Transverse colon (tissue), 4 donors: ENCODE results near the gene MFSD8.

ENCODE experiments used
- CTCF ChIP-seq, 5 experiments: fragments of 200-600 bp in 3 of 5; fragments of 450-650 bp in 2 of 5; sonication (generic) in 3 of 5; IDR thresholded peaks; 1 replicate in 2 of 5; 2 replicates in 3 of 5; pipeline ENCODE4 v1.5.1; 2016 to 2017; ENCODE audit warnings: antibody characterized with exemption in 5 of 5, inconsistent platforms in 3 of 5, mild to moderate bottlenecking in 2 of 5, moderate library complexity in 1 of 5
- POLR2A ChIP-seq: fragments of 450-650 bp; IDR thresholded peaks from one replicate; pipeline ENCODE4 v1.6.1; 2016; ENCODE audit warnings: antibody characterized with exemption, mild to moderate bottlenecking, moderate library complexity
- POLR2AphosphoS5 ChIP-seq, 3 donors: sonication (generic); formaldehyde crosslinking; IDR thresholded peaks; one replicate each; pipeline ENCODE4 v1.6.1; 2016; ENCODE audit warnings: antibody characterized with exemption in 3 of 3

DNA sequence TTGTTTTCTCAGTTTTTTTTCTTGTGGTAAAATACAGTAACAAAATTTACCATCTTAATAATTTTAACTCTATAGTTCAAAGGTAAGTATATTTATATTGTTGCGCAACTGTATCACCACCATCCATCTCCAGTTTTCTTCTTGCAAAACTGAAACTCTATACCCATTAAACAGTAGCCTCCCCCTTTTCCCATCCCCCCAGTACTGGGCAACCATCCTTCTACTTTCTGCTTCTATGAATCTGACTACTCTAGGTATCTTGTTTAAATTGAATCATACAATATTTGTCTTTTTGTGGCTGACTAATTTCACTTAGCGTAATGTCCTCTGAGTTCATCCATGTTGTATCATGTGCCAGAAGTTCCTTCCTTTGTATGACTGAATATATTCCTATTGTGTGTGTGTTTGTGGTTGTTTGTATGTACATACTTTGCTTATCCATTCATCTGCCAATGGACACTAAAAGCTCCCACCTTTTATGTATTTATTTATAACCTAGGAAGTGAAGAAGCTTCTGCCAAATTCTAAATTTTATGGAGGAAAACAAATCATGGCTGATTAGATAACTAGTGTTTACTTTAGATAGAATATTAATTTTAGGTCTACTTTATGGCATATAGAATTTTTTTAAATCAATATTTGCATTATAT is 10.3 kb upstream of the MFSD8 start:
- TF ChIP-seq CTCF (IDR thresholded peaks at IDR 0.05) (no peak), POLR2A (no peak), POLR2AphosphoS5 (IDR thresholded peaks at IDR 0.05) (no peak)
